Left ventricle myocardium inferior (tissue), 1 donor: ENCODE results near the gene KIAA1217. TPM values are rescaled to one million over a fixed set of nuclear protein-coding genes. Genes with fewer than 3 reads are reported as not detected.

Experiments
- DNase-seq: peaks from one replicate; pipeline ENCODE4 v3.0.0-alpha.2; 2020
- H3K27ac ChIP-seq: fragments of 200-600 bp; replicated peaks from 2 replicates; pipeline ENCODE4 v1.8.0; 2021
- H3K27me3 ChIP-seq: fragments of 200-600 bp; 2 replicates; pipeline ENCODE4 v1.8.0; 2021; ENCODE audit warnings: low read depth
- H3K36me3 ChIP-seq: fragments of 200-600 bp; 2 replicates; pipeline ENCODE4 v1.8.0; 2021
- H3K4me1 ChIP-seq: fragments of 200-600 bp; 2 replicates; pipeline ENCODE4 v1.8.0; 2021
- H3K4me3 ChIP-seq: fragments of 200-600 bp; 2 replicates; pipeline ENCODE4 v1.8.0; 2021; ENCODE audit warnings: mild to moderate bottlenecking, moderate library complexity
- H3K9me3 ChIP-seq: fragments of 200-600 bp; replicated peaks from 2 replicates; pipeline ENCODE4 v1.8.0; 2021
- intact Hi-C: fragments of 100-400 bp; cut with micrococcal nuclease; formaldehyde crosslinking; loops from one replicate; pipeline ENCODE4 v1.11.0; 2022
- total RNA-seq: library from RNA; stranded (reverse); fragmentation: NEBNext Ultra II Directional; extraction: Animal tissue kit (Norgen Biotek cat#: 25700); gene quantifications from one replicate; pipeline ENCODE4 v1.2.1, GENCODE V29; 2021
- TF ChIP-seq, protein P1 (sequence below): fragments of 200-600 bp; IDR thresholded peaks from 2 replicates; pipeline ENCODE4 v1.8.0; 2021; ENCODE audit warnings: antibody characterized with exemption, mild to moderate bottlenecking, borderline replicate concordance
- donor health status: DM: no; HTN: yes; CAD: no; lungs with severe emphysema.

KIAA1217 gene
- total RNA-seq, 1 donor from 2014 or later, result 30.2 TPM

DNA sequence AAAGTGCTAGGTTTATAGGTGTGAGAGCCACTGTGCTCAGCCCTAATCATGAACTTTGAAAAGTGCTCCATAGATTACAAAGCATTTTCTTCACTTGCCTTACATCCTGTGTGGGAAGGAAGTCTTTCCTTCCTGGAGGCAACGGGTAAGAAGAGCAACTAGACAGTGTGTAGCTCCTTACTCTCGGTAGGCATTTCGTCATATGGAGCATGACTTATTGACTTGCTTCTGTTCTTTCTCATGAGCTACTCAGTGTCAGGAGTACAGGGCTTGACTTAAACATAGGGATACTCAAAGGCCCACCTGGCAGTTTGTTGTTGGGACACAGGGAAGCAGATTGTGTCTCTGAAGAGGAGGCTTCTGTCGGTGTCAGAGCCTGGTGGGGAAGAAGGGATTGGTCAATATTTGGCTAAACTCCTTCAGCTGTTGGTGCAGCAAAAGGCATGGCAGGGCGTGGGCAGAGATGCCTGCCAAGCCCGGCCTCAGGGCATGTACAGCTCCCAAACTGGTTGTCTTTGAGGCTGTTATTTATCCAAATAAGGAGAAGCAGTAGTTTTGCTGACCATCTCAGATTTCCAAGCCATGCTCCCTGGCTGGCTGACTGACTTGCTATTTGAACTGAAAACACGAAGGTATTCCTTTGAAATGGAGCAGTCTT lies 248.9 kb downstream of the KIAA1217 start:
- H3K9me3 ChIP-seq, result no peaks in the 10 kb centered on the region
- H3K4me3 ChIP-seq, result no peak overlapping the region
- DNase-seq, result no peak
- peaks cover 69% of the 10 kb centered on the region for H3K4me1 ChIP-seq
- H3K36me3 ChIP-seq, result no peaks in the 10 kb centered on the region
- no peak overlapping the region for H3K27ac ChIP-seq
- TF ChIP-seq, protein P1, sequence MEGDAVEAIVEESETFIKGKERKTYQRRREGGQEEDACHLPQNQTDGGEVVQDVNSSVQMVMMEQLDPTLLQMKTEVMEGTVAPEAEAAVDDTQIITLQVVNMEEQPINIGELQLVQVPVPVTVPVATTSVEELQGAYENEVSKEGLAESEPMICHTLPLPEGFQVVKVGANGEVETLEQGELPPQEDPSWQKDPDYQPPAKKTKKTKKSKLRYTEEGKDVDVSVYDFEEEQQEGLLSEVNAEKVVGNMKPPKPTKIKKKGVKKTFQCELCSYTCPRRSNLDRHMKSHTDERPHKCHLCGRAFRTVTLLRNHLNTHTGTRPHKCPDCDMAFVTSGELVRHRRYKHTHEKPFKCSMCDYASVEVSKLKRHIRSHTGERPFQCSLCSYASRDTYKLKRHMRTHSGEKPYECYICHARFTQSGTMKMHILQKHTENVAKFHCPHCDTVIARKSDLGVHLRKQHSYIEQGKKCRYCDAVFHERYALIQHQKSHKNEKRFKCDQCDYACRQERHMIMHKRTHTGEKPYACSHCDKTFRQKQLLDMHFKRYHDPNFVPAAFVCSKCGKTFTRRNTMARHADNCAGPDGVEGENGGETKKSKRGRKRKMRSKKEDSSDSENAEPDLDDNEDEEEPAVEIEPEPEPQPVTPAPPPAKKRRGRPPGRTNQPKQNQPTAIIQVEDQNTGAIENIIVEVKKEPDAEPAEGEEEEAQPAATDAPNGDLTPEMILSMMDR, result no peak
- intact Hi-C loops, result no loop called here
- no peaks in the 10 kb centered on the region for H3K27me3 ChIP-seq

DNA sequence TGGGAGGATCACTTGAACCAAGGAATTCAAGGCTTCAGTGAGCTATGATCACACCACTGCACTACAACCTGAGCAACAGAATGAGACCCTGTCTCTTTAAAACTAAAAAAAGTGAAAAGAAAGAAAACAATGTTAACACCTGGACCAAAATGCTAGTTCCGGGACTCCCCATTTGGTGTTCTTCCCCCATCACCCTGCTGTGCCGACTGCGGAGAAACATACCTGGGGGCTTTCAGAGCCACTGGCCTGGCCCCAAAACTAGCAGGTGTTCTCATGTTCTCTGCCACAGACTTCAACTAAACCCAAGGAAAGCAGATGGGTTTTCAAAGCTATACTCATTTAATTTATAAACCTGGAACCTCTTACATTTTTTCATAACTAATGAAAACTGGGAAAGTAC lies 250.9 kb downstream of the KIAA1217 start:
- no peak for DNase-seq
- Histone ChIP-seq H3K4me1 (peaks cover 72% of the 10 kb centered on the region), H3K9me3 (no peaks in the 10 kb centered on the region), H3K36me3 (no peaks in the 10 kb centered on the region), H3K27me3 (no peaks in the 10 kb centered on the region), H3K4me3 (no peak overlapping the region), H3K27ac (no peak overlapping the region)
- TF ChIP-seq, protein P1, result no peak
- intact Hi-C loops, result no loop called here

DNA sequence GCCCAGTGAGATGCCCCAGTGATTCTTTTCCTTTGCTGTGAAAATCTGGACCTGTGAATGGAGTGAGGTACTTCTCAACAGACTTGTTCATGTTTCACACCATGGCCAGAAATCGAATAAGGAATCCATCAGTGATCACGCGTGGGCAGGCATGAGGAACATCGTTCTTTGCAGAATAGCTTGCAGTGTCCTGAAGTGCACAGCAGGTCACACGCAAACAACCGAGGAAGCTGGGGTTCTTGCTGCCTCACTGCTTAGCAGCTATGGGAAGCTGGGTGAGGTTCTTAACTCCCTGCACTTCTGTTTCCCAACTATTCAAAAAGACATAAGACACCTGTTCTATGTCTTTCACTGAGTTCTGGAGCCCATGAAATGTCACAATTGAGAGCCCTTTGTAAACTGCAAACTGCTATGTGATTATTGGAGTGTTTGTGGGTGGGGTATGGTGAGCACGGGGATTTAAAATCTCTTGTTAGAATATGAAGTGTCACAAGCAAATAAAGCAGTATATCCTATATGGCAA lies 253.4 kb downstream of the KIAA1217 start:
- H3K4me1 ChIP-seq, result peaks cover 67% of the 10 kb centered on the region

DNA sequence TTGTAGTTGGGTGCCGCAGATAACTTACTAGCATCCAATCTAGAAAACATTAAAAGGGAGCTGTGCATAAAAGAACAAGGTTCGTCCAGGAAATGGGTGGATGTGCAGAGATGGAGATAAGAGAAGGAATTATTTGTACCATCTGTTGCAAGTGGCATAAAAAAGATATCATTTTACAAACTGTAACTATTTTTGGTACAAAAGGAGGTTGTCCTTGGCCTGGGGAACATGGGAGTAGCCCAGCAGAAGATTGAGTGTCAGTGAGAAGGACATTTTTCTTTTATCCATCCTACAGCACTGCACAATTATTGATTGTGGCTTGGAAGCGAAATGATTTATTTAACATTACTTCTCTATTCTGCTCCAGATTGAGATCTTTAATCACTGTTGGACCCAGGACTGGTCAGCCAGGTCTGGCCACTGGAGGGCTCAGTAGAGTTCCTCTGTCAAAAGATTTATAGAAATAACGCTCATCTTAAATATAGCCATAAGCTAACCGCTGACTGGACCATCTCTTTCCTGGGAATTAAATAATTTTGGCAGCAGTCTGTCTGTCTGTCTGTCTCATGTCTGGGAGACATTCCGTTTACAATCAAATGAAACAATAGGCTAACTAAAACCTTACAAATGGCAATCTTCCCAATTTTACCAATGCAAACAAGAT lies 254.1 kb downstream of the KIAA1217 start:
- H3K4me1 ChIP-seq, result peaks cover 63% of the 10 kb centered on the region
- H3K27me3 ChIP-seq, result no peaks in the 10 kb centered on the region
- TF ChIP-seq, protein P1, result peak; percentile 10
- H3K27ac ChIP-seq, result peak overlapping the region; percentile 51
- H3K36me3 ChIP-seq, result no peaks in the 10 kb centered on the region
- intact Hi-C loops, result no loop called here
- H3K4me3 ChIP-seq, result no peak overlapping the region
- no peak for DNase-seq
- H3K9me3 ChIP-seq, result no peaks in the 10 kb centered on the region

More for the DNA sequence above, 253.4 kb downstream of the KIAA1217 start:
- Histone ChIP-seq H3K9me3 (no peaks in the 10 kb centered on the region), H3K27me3 (no peaks in the 10 kb centered on the region), H3K4me3 (no peak overlapping the region), H3K36me3 (no peaks in the 10 kb centered on the region), H3K27ac (peak overlapping the region; percentile 51)
- TF ChIP-seq, protein P1, result no peak
- DNase-seq, result no peak
- intact Hi-C loops, result no loop called here

GRCh38 chr10:24463611-24464426 lies 254.9 kb downstream of the KIAA1217 start:
- Histone ChIP-seq H3K4me1 (peaks cover 68% of the 10 kb centered on the region), H3K4me3 (no peak overlapping the region), H3K27ac (peak overlapping the region; percentile 51), H3K36me3 (no peaks in the 10 kb centered on the region), H3K27me3 (no peaks in the 10 kb centered on the region), H3K9me3 (no peaks in the 10 kb centered on the region)
- TF ChIP-seq, protein P1, result no peak
- DNase-seq, result no peak
- intact Hi-C loops, result no loop called here
